ENCODE data around the gene TOR1B. TPM values are rescaled to one million over a fixed set of nuclear protein-coding genes. Genes with fewer than 3 reads are reported as not detected.
"Not testable (repeated sequence)": the region's sequence is repeated elsewhere in the genome, so short reads cannot be mapped to it uniquely, and the experiment has no call there.

TOR1B gene
- polyA plus RNA-seq (ENCODE audit: insufficient read length): 13.6 TPM

DNA sequence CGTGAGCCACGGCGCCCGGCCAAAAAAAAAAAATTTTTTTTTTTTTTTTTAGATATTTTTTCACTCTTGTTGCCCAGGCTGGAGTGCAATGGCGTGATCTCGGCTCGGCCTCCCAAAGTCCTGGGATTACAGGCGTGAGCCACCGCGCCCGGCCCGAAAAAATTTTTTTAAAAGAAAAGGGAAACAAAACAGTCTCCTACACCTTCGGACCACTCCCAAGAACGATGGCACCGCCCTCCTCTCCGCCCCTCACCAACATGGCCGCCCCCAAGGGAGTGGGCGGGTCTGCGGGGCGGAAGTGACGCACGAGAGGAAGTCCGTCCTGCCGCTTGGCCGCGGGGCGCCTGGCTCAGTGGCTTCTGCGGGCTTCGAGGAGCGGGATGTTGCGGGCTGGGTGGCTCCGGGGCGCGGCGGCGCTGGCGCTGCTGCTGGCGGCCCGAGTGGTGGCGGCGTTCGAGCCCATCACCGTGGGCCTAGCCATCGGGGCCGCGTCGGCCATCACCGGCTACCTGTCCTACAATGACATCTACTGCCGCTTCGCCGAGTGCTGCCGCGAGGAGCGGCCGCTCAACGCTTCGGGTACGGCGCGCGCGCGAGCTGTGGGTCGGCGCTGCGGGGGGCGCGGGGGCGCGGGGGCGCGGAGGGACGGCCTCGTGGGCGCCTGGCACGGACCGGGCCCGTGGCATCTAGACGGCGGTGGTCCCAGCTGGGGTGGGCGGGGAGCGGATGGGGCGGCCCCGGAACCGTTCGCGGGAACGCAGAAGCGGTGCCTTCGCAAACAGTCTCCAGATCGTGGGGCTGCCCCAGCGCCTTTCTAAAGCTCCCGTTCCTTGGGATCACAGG lies at the start of gene TOR1B:
Gene TOR1B, plus strand, starts transcription at position 352 of the 843 bp plus-strand sequence. Its CDS starts 29 bp downstream, at position 381.
- peak; percentile 95 for DNase-seq

- no peak for DNase-seq
These were observed 47.8 kb upstream of the TOR1B start for GRCh38 chr9:129755151-129755550.

GRCh38 chr9:129756191-129756590 lies 46.8 kb upstream of the TOR1B start:
- no peak for DNase-seq

DNA sequence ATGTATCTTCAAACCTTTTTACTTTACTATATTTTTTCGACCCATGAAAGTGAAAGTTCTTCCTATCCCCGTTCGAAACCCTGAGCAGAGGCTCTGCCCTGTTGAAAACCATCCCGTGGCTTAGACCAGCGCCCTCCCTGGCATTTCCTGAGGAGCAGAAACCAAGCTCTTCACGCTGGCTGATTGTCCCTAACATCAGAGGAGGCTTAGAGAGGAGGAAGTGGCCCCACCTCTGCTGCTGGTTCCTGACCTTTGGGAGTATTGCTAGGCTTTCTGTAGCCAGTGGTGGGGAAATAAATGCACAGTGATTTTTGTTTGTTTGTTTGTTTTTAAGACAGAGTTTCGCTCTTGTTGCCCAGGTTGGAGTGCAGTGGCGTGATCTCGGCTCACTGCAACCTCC lies 45.9 kb upstream of the TOR1B start:
- no peak for DNase-seq

DNA sequence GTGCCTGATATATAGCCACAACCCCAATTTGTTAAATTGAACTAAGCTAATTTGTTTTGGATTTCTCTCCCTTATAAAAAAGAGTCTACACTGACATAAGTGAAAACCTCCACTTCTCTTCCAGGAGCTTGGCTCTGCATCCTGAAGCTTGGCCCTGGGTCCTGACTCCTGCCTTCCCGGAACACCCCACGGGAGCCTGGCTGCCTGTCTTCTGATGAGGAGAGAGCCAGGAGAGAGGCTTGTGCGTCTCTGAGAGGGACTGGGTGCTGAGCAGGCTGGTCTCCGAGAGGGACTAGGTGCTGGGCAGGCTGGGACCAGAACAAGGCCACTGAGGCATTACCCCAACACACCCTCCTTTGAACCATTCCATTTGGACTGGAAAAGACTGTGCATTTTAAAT lies 43.7 kb upstream of the TOR1B start:
- no peak for DNase-seq

GRCh38 chr9:129759804-129760502 lies 43.0 kb upstream of the TOR1B start:
- DNase-seq: no peak

DNA sequence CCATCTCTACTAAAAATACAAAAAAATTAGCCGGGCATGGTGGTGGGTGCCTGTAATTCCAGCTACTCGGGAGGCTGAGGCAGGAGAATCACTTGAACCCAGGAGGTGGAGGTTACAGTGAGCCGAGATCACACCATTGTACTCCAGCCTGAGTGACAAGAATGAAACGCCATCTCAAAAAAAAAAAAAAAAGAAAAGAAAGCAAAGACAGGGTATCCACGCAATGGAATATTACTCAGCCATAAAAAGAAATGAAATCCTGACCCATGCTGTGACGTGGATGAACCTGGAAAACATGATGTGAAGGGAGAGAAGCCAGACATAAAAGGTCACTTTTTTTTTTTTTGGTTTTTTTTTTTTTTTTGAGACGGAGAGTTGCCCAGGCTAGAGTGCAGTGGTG lies 42.2 kb upstream of the TOR1B start:
- DNase-seq: not testable (repeated sequence)

DNA sequence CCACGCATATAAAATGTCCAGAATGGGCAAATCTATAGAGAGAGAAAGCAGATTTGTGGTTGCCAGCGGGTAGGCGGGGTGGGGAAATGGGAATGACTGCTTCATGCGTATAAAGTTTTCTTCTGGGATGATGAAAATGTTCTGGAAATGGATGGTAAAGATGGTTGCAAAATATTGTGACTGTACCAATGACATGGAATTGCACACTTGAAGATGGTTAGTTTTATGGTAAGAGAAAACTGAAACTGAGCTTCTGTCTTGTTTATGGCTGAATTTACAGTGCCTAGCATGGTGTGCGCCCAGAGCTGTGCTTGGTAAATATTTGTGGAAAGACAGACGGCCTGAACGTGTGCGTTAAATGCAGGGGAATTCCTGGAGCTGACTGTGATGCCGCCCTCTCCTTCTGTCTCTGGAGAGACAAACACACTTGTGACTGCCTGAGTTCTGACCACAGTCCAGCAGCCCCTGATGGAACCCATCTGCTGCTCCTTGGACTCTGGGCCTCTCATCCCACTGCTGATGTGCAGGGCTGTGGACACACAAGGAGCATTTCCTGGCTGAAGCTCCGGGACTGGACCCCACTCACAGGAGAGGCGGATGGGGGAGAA lies 41.6 kb upstream of the TOR1B start:
- peak; percentile 63 for DNase-seq

GRCh38 chr9:129761901-129762369 lies 41.0 kb upstream of the TOR1B start:
- DNase-seq: peak; percentile 57

- peak; percentile 64 for DNase-seq
These were observed 40.5 kb upstream of the TOR1B start for GRCh38 chr9:129762370-129762984.

GRCh38 chr9:129762985-129763926 lies 39.7 kb upstream of the TOR1B start:
- no peak for DNase-seq

GRCh38 chr9:129765764-129766317 lies 37.1 kb upstream of the TOR1B start:
- no peak for DNase-seq

- DNase-seq: no peak
These were observed 34.5 kb upstream of the TOR1B start for GRCh38 chr9:129768486-129768885.

DNA sequence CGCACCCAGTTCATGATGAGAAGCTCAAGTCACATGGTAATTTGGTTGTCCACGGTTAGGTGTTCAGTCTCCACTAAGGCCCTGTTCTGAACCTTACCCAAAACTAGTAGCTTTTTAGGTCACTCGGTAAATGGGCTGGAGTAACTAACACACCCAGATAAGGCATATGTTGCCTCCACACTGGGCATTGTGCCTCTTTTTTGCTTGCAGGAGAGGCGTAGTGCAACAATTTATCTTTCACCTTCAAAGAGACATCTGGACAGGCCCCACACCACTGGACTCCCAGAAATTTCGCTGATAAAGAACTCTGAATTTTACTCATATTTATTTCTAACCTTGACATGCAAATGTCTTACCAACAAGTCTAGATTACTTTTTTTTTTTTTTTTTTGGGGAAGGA lies 33.3 kb upstream of the TOR1B start:
- no peak for DNase-seq

- DNase-seq: no peak
These were observed 32.2 kb upstream of the TOR1B start for GRCh38 chr9:129770741-129771140.

DNA sequence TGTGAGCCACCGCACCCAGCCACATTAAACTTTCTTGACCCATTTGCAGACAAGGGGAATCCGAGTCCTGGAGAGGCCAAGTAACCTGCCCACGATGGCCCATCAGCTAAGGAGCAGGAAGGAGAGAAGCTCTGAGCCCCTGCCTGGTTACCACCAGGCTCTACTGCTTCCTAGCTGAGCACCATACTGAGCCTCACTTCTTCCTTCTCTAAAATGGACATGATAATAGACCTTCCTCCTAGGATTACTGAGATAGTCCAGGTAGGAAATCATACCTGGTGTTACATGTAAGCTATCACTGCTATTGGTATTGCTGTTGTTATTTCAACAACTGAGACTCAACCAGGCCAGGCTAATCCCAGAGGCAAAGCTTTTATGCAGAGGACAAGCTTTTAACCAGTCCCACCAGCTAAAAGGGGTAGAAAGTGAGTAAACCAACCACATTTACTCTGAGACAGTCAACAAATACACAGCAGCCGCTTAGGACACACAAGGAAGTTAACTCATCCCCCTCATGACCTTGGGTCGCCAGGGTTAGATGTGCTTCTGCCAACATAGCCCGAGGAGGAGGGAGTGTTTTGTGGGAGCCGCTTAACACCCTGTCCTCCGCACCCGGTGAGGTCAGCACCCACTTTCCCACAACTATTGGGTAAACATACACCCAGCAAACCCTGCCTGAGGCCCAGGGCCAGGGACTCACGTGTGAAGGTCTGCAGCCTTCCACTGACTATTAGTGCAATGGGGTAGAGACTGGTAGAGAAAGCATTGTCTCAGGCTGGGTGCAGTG lies 29.5 kb upstream of the TOR1B start:
- no peak for DNase-seq

GRCh38 chr9:129774791-129775447 lies 28.1 kb upstream of the TOR1B start:
- no peak for DNase-seq

DNA sequence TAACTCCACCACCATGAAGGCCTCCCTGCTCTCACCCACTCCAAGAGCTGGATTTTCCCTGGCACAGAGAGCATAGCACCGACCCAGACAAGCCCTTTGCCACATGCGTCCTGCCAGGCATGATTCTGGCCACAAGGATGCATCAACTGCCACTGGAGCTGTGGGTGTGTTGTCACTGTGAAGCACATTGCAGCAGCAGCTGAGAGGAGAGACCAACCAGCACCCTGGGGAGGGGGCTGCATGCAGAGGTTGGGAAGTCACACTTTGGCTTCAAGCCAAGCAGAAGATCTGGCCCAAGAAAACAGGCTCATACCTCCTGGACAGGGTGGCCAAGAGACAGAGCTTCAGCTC lies 27.6 kb upstream of the TOR1B start:
- no peak for DNase-seq

DNA sequence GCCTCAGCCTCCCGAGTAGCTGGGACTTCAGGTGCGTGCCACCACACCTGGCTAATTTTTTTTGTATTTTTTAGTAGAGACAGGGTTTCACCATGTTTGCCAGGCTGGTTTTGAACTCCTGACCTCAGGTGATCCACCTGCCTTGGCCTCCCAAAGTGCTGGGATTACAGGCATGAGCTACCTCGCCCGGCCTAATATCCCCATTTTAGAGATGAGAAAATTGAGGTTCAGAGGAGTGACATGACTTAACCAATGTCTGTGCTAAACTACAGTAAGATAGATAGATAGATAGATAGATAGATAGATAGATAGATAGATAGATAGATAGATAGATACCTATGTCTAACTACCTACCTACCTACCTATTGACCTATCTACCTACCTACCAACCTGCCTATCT lies 26.9 kb upstream of the TOR1B start:
- not testable (repeated sequence) for DNase-seq

DNA sequence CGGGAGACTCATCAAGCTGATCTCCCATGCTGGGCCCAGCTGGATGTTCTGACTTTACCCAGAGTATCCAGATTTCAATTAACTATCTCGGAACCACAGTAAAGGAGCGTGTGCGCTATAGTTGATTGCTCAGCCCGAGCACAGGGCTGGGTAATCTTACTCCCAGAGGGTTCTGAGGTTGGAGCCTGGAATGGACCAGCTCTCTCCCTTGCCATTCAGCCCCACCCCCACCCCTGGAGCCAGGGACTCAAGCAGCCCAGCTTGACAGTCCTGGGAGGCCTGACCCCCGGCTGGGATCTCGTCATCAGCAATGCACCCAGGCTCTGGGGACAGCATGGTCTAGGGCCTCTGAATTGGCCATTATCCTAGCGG lies 26.4 kb upstream of the TOR1B start:
- no peak for DNase-seq
